Activated CD8-positive, alpha-beta memory T cell treated with anti-CD3 and anti-CD28 coated beads, Interleukin-2, amount 50 U/mL, for 24 hours (primary cell): ENCODE measurements around the gene APOBEC3B.
"Not testable (repeated sequence)": the region's sequence is repeated elsewhere in the genome, so short reads cannot be mapped to it uniquely, and the experiment has no call there.

Source experiments
- DNase-seq: peaks from one replicate; pipeline ENCODE4 v3.0.0-alpha.2; 2020; ENCODE audit errors: extremely low read depth

Gene APOBEC3B

GRCh38 chr22:38981992-38982927 lies at the start of gene APOBEC3B:
APOBEC3B (plus strand) TSS chr22:38982347; CDS start chr22:38982454, 107 bp downstream.
- DNase-seq = peak; percentile 40

GRCh38 chr22:38935023-38935422 lies 47.1 kb upstream of the APOBEC3B start:
- DNase-seq = no peak

- DNase-seq = no peak
Observed at GRCh38 chr22:38935616-38936015, 46.5 kb upstream of the APOBEC3B start.

- no peak for DNase-seq
Observed at GRCh38 chr22:38936562-38936961, 45.6 kb upstream of the APOBEC3B start.

- no peak for DNase-seq
Observed at GRCh38 chr22:38937036-38937435, 45.1 kb upstream of the APOBEC3B start.

- no peak for DNase-seq
Observed at GRCh38 chr22:38937541-38937940, 44.6 kb upstream of the APOBEC3B start.

- DNase-seq = no peak
Observed at GRCh38 chr22:38938221-38938620, 43.9 kb upstream of the APOBEC3B start.

- no peak for DNase-seq
Observed at GRCh38 chr22:38938925-38939324, 43.2 kb upstream of the APOBEC3B start.

- no peak for DNase-seq
Observed at GRCh38 chr22:38940811-38941384, 41.2 kb upstream of the APOBEC3B start.

- peak; percentile 51 for DNase-seq
Observed at GRCh38 chr22:38941488-38941987, 40.6 kb upstream of the APOBEC3B start.

- no peak for DNase-seq
Observed at GRCh38 chr22:38942702-38943101, 39.4 kb upstream of the APOBEC3B start.

GRCh38 chr22:38943201-38943600 lies 38.9 kb upstream of the APOBEC3B start:
- DNase-seq = no peak

- DNase-seq = no peak
Observed at GRCh38 chr22:38943882-38944281, 38.3 kb upstream of the APOBEC3B start.

- DNase-seq = no peak
Observed at GRCh38 chr22:38944653-38945052, 37.5 kb upstream of the APOBEC3B start.

- DNase-seq = not testable (repeated sequence)
Observed at GRCh38 chr22:38945706-38946338, 36.3 kb upstream of the APOBEC3B start.

- DNase-seq = no peak
Observed at GRCh38 chr22:38946771-38947170, 35.4 kb upstream of the APOBEC3B start.

GRCh38 chr22:38947321-38948140 lies 34.6 kb upstream of the APOBEC3B start:
- no peak for DNase-seq

- no peak for DNase-seq
Observed at GRCh38 chr22:38948181-38948940, 33.8 kb upstream of the APOBEC3B start.

GRCh38 chr22:38949889-38950405 lies 32.2 kb upstream of the APOBEC3B start:
- DNase-seq = no peak

GRCh38 chr22:38950527-38951295 lies 31.4 kb upstream of the APOBEC3B start:
- no peak for DNase-seq
